DOHH2 (cell line): ENCODE data around the gene TRPC1.

Experiments
- H3F3A ChIP-seq: fragments of 200-600 bp; sonication (generic), shearing (Covaris generic); 2 replicates; pipeline ENCODE4 v1.6.0; 2016; ENCODE audit warnings: antibody characterized with exemption, mild to moderate bottlenecking; ENCODE audit not compliant: control insufficient read depth, insufficient read depth
- H3K27ac ChIP-seq: fragments of 200-600 bp; sonication (generic); 2 replicates; pipeline ENCODE4 v1.5.1; 2014; ENCODE audit warnings: low read depth, mild to moderate bottlenecking, low read length, moderate library complexity
- H3K27me3 ChIP-seq: fragments of 200-600 bp; sonication (generic); 2 replicates; pipeline ENCODE4 v1.6.1; 2014; ENCODE audit warnings: mild to moderate bottlenecking, low read length, mixed read lengths; ENCODE audit not compliant: control insufficient read depth
- H3K36me3 ChIP-seq: fragments of 200-600 bp; sonication (generic); 2 replicates; pipeline ENCODE4 v1.6.1; 2014; ENCODE audit warnings: mild to moderate bottlenecking, low read length, moderate library complexity, mixed read lengths; ENCODE audit not compliant: control insufficient read depth
- H3K4me1 ChIP-seq: fragments of 200-600 bp; sonication (generic); 2 replicates; pipeline ENCODE4 v1.6.1; 2014; ENCODE audit warnings: mild to moderate bottlenecking, low read length, mixed read lengths; ENCODE audit not compliant: control insufficient read depth
- H3K4me2 ChIP-seq: fragments of 200-600 bp; sonication (generic); 2 replicates; pipeline ENCODE4 v1.6.0; 2014; ENCODE audit warnings: mild to moderate bottlenecking, low read length, moderate library complexity
- H3K4me3 ChIP-seq: fragments of 200-600 bp; sonication (generic); 2 replicates; pipeline ENCODE4 v1.5.1; 2014; ENCODE audit warnings: mild to moderate bottlenecking, low read length, mixed read lengths
- H3K79me2 ChIP-seq: fragments of 200-600 bp; sonication (generic); 2 replicates; pipeline ENCODE4 v1.6.1; 2014; ENCODE audit warnings: mild to moderate bottlenecking, low read length, mixed read lengths; ENCODE audit not compliant: control insufficient read depth
- H3K9me2 ChIP-seq: fragments of 200-600 bp; sonication (generic); replicated peaks from 2 replicates; pipeline ENCODE4 v1.6.1; 2014; ENCODE audit warnings: mild to moderate bottlenecking, low read length, mixed read lengths; ENCODE audit not compliant: control insufficient read depth
- H3K9me3 ChIP-seq: fragments of 200-600 bp; sonication (generic); 2 replicates; pipeline ENCODE4 v1.6.1; 2014; ENCODE audit warnings: antibody characterized with exemption, low read length, mixed read lengths; ENCODE audit not compliant: control insufficient read depth, insufficient read depth
- H4K20me1 ChIP-seq: fragments of 200-600 bp; sonication (generic); 2 replicates; pipeline ENCODE4 v1.6.0; 2014; ENCODE audit warnings: low read depth, mild to moderate bottlenecking, antibody characterized with exemption, low read length, moderate library complexity; ENCODE audit not compliant: control insufficient read depth, insufficient read depth
- CTCF ChIP-seq: fragments of 200-600 bp; sonication (generic); IDR thresholded peaks from one replicate; pipeline ENCODE4 v1.5.1; 2014; ENCODE audit warnings: antibody characterized with exemption, mild to moderate bottlenecking, low read depth, low read length; ENCODE audit not compliant: poor library complexity, severe bottlenecking
- EZH2phosphoT487 ChIP-seq: fragments of 200-600 bp; sonication (generic); IDR thresholded peaks from 2 replicates; pipeline ENCODE4 v1.6.1; 2017; ENCODE audit warnings: borderline replicate concordance, mild to moderate bottlenecking, antibody characterized with exemption, low read length, moderate library complexity, mixed read lengths

The TRPC1 gene

GRCh38 chr3:142802891-142803290 lies 79.1 kb downstream of the TRPC1 start:
- H3K27ac ChIP-seq = no peak overlapping the region
- H4K20me1 ChIP-seq = no peaks in the 10 kb centered on the region
- H3K9me3 ChIP-seq = no peaks in the 10 kb centered on the region
- no peaks in the 10 kb centered on the region for H3K9me2 ChIP-seq
- H3K4me2 ChIP-seq = no peak overlapping the region
- no peak for TF ChIP-seq EZH2phosphoT487
- no peak for TF ChIP-seq CTCF
- H3F3A ChIP-seq = no peaks in the 10 kb centered on the region
- H3K27me3 ChIP-seq = no peaks in the 10 kb centered on the region
- no peaks in the 10 kb centered on the region for H3K36me3 ChIP-seq
- no peaks in the 10 kb centered on the region for H3K4me1 ChIP-seq
- H3K79me2 ChIP-seq = no peaks in the 10 kb centered on the region
- H3K4me3 ChIP-seq = no peak overlapping the region

- Histone ChIP-seq H3K79me2 (no peaks in the 10 kb centered on the region), H3K27ac (no peak overlapping the region), H3K4me2 (no peak overlapping the region), H3K4me3 (no peak overlapping the region), H3K27me3 (no peaks in the 10 kb centered on the region), H4K20me1 (no peaks in the 10 kb centered on the region), H3K4me1 (no peaks in the 10 kb centered on the region), H3F3A (no peaks in the 10 kb centered on the region), H3K36me3 (no peaks in the 10 kb centered on the region), H3K9me2 (no peaks in the 10 kb centered on the region), H3K9me3 (no peaks in the 10 kb centered on the region)
- TF ChIP-seq EZH2phosphoT487 (no peak), CTCF (no peak)
Observed at GRCh38 chr3:142808103-142808917, 84.5 kb downstream of the TRPC1 start.

- Histone ChIP-seq H3K27ac (no peak overlapping the region), H3K4me3 (no peak overlapping the region), H3K4me1 (no peaks in the 10 kb centered on the region), H3K4me2 (no peak overlapping the region), H3F3A (no peaks in the 10 kb centered on the region), H3K9me2 (no peaks in the 10 kb centered on the region), H3K36me3 (no peaks in the 10 kb centered on the region), H3K27me3 (no peaks in the 10 kb centered on the region), H3K9me3 (no peaks in the 10 kb centered on the region), H3K79me2 (no peaks in the 10 kb centered on the region), H4K20me1 (no peaks in the 10 kb centered on the region)
- no peak for TF ChIP-seq CTCF
- TF ChIP-seq EZH2phosphoT487 = no peak
Observed at GRCh38 chr3:142809259-142809658, 85.4 kb downstream of the TRPC1 start.
